Calu3 (cell line): ENCODE data around the gene GPR157. TPM values are rescaled to one million over a fixed set of nuclear protein-coding genes. Genes with fewer than 3 reads are reported as not detected.
"Not testable (repeated sequence)": the region's sequence is repeated elsewhere in the genome, so short reads cannot be mapped to it uniquely, and the experiment has no call there.

Experiments used
- BruUV-seq: library from RNA; stranded (reverse); fragments of 400-500 nt; replicated peaks from 2 replicates; lab custom pipeline; 2021; lab: Mats Ljungman, UMichigan
- CTCF ChIA-PET: fragments of 300-600 bp; sonication (Branson Sonifier 250); formaldehyde crosslinking; loops from one replicate; lab custom pipeline; 2022; ENCODE audit warnings: antibody characterized with exemption; lab: Charles Lee
- DNase-seq: peaks from one replicate; pipeline ENCODE4 v3.0.0; 2022
- H3K27ac Mint-ChIP-seq: one replicate; pipeline ENCODE4 v1.8.0; 2022; ENCODE audit warnings: mixed read lengths; ENCODE audit not compliant: unreplicated experiment
- H3K27me3 Mint-ChIP-seq: one replicate; pipeline ENCODE4 v1.8.0; 2022; ENCODE audit warnings: mixed read lengths; ENCODE audit not compliant: unreplicated experiment
- H3K36me3 Mint-ChIP-seq: one replicate; pipeline ENCODE4 v1.8.0; 2022; ENCODE audit warnings: mild to moderate bottlenecking, moderate library complexity, mixed read lengths; ENCODE audit not compliant: insufficient read depth, unreplicated experiment
- H3K4me1 Mint-ChIP-seq: one replicate; pipeline ENCODE4 v1.8.0; 2022; ENCODE audit warnings: mild to moderate bottlenecking, low read depth, mixed read lengths; ENCODE audit not compliant: unreplicated experiment
- H3K4me3 Mint-ChIP-seq: one replicate; pipeline ENCODE4 v1.8.0; 2022; ENCODE audit warnings: mild to moderate bottlenecking, low read depth, moderate library complexity, mixed read lengths; ENCODE audit not compliant: unreplicated experiment
- H3K9me3 Mint-ChIP-seq: one replicate; pipeline ENCODE4 v1.8.0; 2022; ENCODE audit warnings: low read depth, mixed read lengths; ENCODE audit not compliant: unreplicated experiment
- CTCF ChIP-seq: fragments of 200-600 bp; IDR thresholded peaks from one replicate; pipeline ENCODE4 v1.8.0; 2022; ENCODE audit warnings: antibody characterized with exemption; ENCODE audit not compliant: unreplicated experiment
- intact Hi-C: fragments of 100-400 bp; cut with micrococcal nuclease; formaldehyde crosslinking; loops from one replicate; pipeline ENCODE4 v1.10.0; 2022; ENCODE audit not compliant: unreplicated experiment
- total RNA-seq: library from RNA; stranded (reverse); gene quantifications from 2 replicates; pipeline ENCODE4 v1.2.3, GENCODE V29; 2022

The GPR157 gene
- total RNA-seq, 1 experiment from 2014 or later: 5.4 TPM

GRCh38 chr1:9100471-9101043 is 28.3 kb downstream of the GPR157 start:
- Mint-ChIP-seq H3K4me3 (no peak overlapping the region), H3K27ac (no peak overlapping the region), H3K4me1 (no peaks in the 10 kb centered on the region), H3K27me3 (no peaks in the 10 kb centered on the region), H3K9me3 (peaks cover 2% of the 10 kb centered on the region), H3K36me3 (no peaks in the 10 kb centered on the region)
- CTCF ChIA-PET: interaction anchor here (0.6 to 1.5 kb wide), 2 partner anchors 95 to 186 kb away, joined by 4 to 5 read pairs; no protein-coding TSS in a partner anchor
- no TSS peak for BruUV-seq
- intact Hi-C loops: loop anchor here (5.0 kb wide), 1 partner anchor 93 kb away; no protein-coding TSS in a partner anchor
- TF ChIP-seq CTCF: no peak
- DNase-seq: no peak

GRCh38 chr1:9099555-9099954 is 29.3 kb downstream of the GPR157 start:
- Mint-ChIP-seq H3K9me3 (peaks cover 2% of the 10 kb centered on the region), H3K36me3 (no peaks in the 10 kb centered on the region), H3K27ac (no peak overlapping the region), H3K4me1 (no peaks in the 10 kb centered on the region), H3K4me3 (no peak overlapping the region), H3K27me3 (no peaks in the 10 kb centered on the region)
- DNase-seq: no peak
- no TSS peak for BruUV-seq
- CTCF ChIA-PET: interaction anchor here (1.4 kb wide), 1 partner anchor 11 kb away, joined by 3 read pairs; no protein-coding TSS in a partner anchor
- intact Hi-C loops: loop anchor here (10.0 kb wide), 1 partner anchor 175 kb away; no protein-coding TSS in a partner anchor
- TF ChIP-seq CTCF: no peak

GRCh38 chr1:9097947-9098705 is 30.8 kb downstream of the GPR157 start:
- Mint-ChIP-seq H3K36me3 (no peaks in the 10 kb centered on the region), H3K4me1 (no peaks in the 10 kb centered on the region), H3K9me3 (peaks cover 2% of the 10 kb centered on the region), H3K27ac (no peak overlapping the region), H3K27me3 (no peaks in the 10 kb centered on the region), H3K4me3 (no peak overlapping the region)
- intact Hi-C loops: loop anchor here (10.0 kb wide), 1 partner anchor 173 kb away; no protein-coding TSS in a partner anchor
- no peak for TF ChIP-seq CTCF
- no TSS peak for BruUV-seq
- no peak for DNase-seq
- CTCF ChIA-PET: interaction anchor here (0.7 to 1.4 kb wide), 2 partner anchors 12 to 93 kb away, joined by 3 to 4 read pairs; no protein-coding TSS in a partner anchor

GRCh38 chr1:9095818-9096217 is 33.1 kb downstream of the GPR157 start:
- intact Hi-C loops: loop anchor here (10.0 kb wide), 1 partner anchor 171 kb away; no protein-coding TSS in a partner anchor
- no peak for DNase-seq
- Mint-ChIP-seq H3K27ac (no peak overlapping the region), H3K36me3 (no peaks in the 10 kb centered on the region), H3K9me3 (peaks cover 2% of the 10 kb centered on the region), H3K4me1 (no peaks in the 10 kb centered on the region), H3K4me3 (no peak overlapping the region), H3K27me3 (no peaks in the 10 kb centered on the region)
- CTCF ChIA-PET: interaction anchor here (0.6 kb wide), 1 partner anchor 161 kb away, joined by 10 read pairs; no protein-coding TSS in a partner anchor
- no TSS peak for BruUV-seq
- no peak for TF ChIP-seq CTCF

GRCh38 chr1:9093996-9094595 is 34.8 kb downstream of the GPR157 start:
- H3K27ac Mint-ChIP-seq, H3K4me3 Mint-ChIP-seq, H3K27me3 Mint-ChIP-seq, H3K4me1 Mint-ChIP-seq, H3K36me3 Mint-ChIP-seq, H3K9me3 Mint-ChIP-seq, DNase-seq, CTCF ChIA-PET, BruUV-seq: not testable (repeated sequence)
- intact Hi-C loops: loop anchor here (10.0 kb wide), 1 partner anchor 169 kb away; no protein-coding TSS in a partner anchor
